Right forelimb (tissue), 1 donor: ENCODE measurements around the gene BICD1.
"Not testable (repeated sequence)": the region's sequence is repeated elsewhere in the genome, so short reads cannot be mapped to it uniquely, and the experiment has no call there.

Experiments used
- DNase-seq: peaks from one replicate; pipeline ENCODE4 v3.0.0-alpha.2; 2018

The BICD1 gene

GRCh38 chr12:32106517-32107358 lies at the start of gene BICD1:
Gene BICD1 (plus strand): TSS chr12:32106847. CDS start chr12:32107332, 485 bp downstream.
- DNase-seq = peak; percentile 92

- no peak for DNase-seq
These were observed 45.6 kb upstream of the BICD1 start for GRCh38 chr12:32061033-32061432.

- no peak for DNase-seq
These were observed 43.8 kb upstream of the BICD1 start for GRCh38 chr12:32062881-32063280.

GRCh38 chr12:32063796-32064195 lies 42.9 kb upstream of the BICD1 start:
- DNase-seq = no peak

- no peak for DNase-seq
These were observed 40.4 kb upstream of the BICD1 start for GRCh38 chr12:32066206-32066605.

- no peak for DNase-seq
These were observed 37.6 kb upstream of the BICD1 start for GRCh38 chr12:32069071-32069470.

GRCh38 chr12:32069731-32070130 lies 36.9 kb upstream of the BICD1 start:
- no peak for DNase-seq

- DNase-seq = no peak
These were observed 36.3 kb upstream of the BICD1 start for GRCh38 chr12:32070370-32070769.

- DNase-seq = no peak
These were observed 34.5 kb upstream of the BICD1 start for GRCh38 chr12:32072102-32072501.

GRCh38 chr12:32074432-32074831 lies 32.2 kb upstream of the BICD1 start:
- DNase-seq = no peak

GRCh38 chr12:32076941-32077340 lies 29.7 kb upstream of the BICD1 start:
- DNase-seq = no peak

GRCh38 chr12:32080435-32080834 lies 26.2 kb upstream of the BICD1 start:
- DNase-seq = no peak

- no peak for DNase-seq
These were observed 23.2 kb upstream of the BICD1 start for GRCh38 chr12:32083489-32083888.

GRCh38 chr12:32084017-32084688 lies 22.5 kb upstream of the BICD1 start:
- DNase-seq = no peak

- DNase-seq = no peak
These were observed 21.9 kb upstream of the BICD1 start for GRCh38 chr12:32084753-32085152.

- no peak for DNase-seq
These were observed 19.3 kb upstream of the BICD1 start for GRCh38 chr12:32087306-32087705.

- DNase-seq = no peak
These were observed 17.5 kb upstream of the BICD1 start for GRCh38 chr12:32089156-32089555.

- no peak for DNase-seq
These were observed 17.1 kb upstream of the BICD1 start for GRCh38 chr12:32089586-32089985.

- no peak for DNase-seq
These were observed 15.0 kb upstream of the BICD1 start for GRCh38 chr12:32091696-32092095.

- DNase-seq = no peak
These were observed 8.5 kb upstream of the BICD1 start for GRCh38 chr12:32098112-32098511.

- not testable (repeated sequence) for DNase-seq
These were observed 7.4 kb upstream of the BICD1 start for GRCh38 chr12:32099275-32099674.

- no peak for DNase-seq
These were observed 6.3 kb upstream of the BICD1 start for GRCh38 chr12:32100361-32100760.

- no peak for DNase-seq
These were observed 5.8 kb upstream of the BICD1 start for GRCh38 chr12:32100888-32101287.

- DNase-seq = no peak
These were observed 4.4 kb upstream of the BICD1 start for GRCh38 chr12:32102234-32102633.
